Activated CD8-positive, alpha-beta memory T cell treated with anti-CD3 and anti-CD28 coated beads, Interleukin-2, amount 10 ng/mL, durations not matched to agents 7 days and 5 days (primary cell): ENCODE results near the gene PXMP4. TPM values are rescaled to one million over a fixed set of nuclear protein-coding genes. Genes with fewer than 3 reads are reported as not detected.

ENCODE experiments used
- ATAC-seq: fragments of 150-1000 bp; cut with Tn5 transposase; one replicate; pipeline ENCODE4 v1.10.0; 2021; ENCODE audit warnings: moderate library complexity
- CTCF ChIA-PET: fragments of 350-600 bp; sonication (Branson Sonifier 250); formaldehyde crosslinking; loops from one replicate; lab custom pipeline; 2021; ENCODE audit warnings: antibody characterized with exemption; lab: Charles Lee
- DNase-seq: peaks from one replicate; pipeline ENCODE4 v3.0.0-alpha.2; 2020
- H3K27ac Mint-ChIP-seq: one replicate; pipeline ENCODE4 v1.8.0; 2021; ENCODE audit warnings: mild to moderate bottlenecking, mixed read lengths
- H3K27me3 Mint-ChIP-seq: one replicate; pipeline ENCODE4 v1.8.0; 2021; ENCODE audit warnings: mixed read lengths
- H3K36me3 Mint-ChIP-seq: one replicate; pipeline ENCODE4 v1.8.0; 2021; ENCODE audit warnings: mild to moderate bottlenecking, mixed read lengths
- H3K4me1 Mint-ChIP-seq: one replicate; pipeline ENCODE4 v1.8.0; 2021; ENCODE audit warnings: mixed read lengths
- H3K4me3 Mint-ChIP-seq: one replicate; pipeline ENCODE4 v1.8.0; 2021; ENCODE audit warnings: mild to moderate bottlenecking, moderate library complexity, mixed read lengths
- H3K9me3 Mint-ChIP-seq: one replicate; pipeline ENCODE4 v1.8.0; 2022; ENCODE audit warnings: low read depth, mixed read lengths
- total RNA-seq, 2 experiments: library from RNA; stranded (reverse); gene quantifications; one replicate each; pipeline ENCODE4 v1.2.3, GENCODE V29; 2021

PXMP4 gene
- total RNA-seq, 2 experiments from 2014 or later: 11.9 to 15.6 TPM

DNA sequence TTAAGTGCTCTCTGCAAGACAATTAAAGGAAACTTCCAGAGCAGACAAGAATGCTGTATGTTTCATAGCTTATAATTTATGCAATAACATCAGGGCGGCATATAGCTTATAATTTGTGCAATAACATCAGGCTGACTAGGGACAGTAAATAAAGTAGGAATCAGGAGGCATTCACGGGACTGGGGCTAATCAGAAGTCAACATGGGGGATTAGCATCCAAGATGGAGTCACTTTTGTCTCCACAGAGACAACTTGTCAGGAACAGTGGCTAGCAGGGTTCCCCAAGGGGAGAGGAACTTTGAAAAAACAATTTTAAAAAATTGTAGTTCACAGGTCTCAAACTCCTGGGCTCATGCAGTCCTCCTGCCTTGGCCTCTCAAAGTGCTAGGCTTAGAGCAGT, 8.4 kb upstream of the PXMP4 start:
- Mint-ChIP-seq H3K27ac (no peak overlapping the region), H3K27me3 (no peaks in the 10 kb centered on the region), H3K36me3 (no peaks in the 10 kb centered on the region), H3K4me3 (no peak overlapping the region), H3K9me3 (no peaks in the 10 kb centered on the region), H3K4me1 (peaks cover 17% of the 10 kb centered on the region)
- DNase-seq (no peak), ATAC-seq (no peak)
- CTCF ChIA-PET: no interaction called here

DNA sequence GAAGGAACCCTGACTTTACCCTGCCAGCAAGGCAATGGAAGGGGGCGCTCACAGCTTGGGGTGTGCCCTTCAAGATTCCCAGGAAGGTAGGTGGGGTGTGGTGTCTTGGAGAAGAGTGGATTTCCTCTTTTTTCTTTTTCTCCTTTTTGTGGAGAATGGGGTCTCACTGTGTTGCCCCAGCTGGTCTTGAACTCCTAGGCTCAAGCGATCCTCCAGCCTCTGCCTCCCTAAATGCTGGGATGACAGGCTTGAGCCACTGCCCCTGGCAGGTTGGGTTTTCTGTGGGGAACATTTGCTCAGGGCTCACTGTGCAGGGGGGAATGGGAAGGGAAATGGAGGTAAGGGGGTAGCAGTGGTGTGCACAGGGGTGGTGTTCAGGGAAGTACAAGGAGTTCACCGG, 7.7 kb upstream of the PXMP4 start:
- CTCF ChIA-PET: no interaction called here
- no peak for ATAC-seq
- H3K4me1 Mint-ChIP-seq: peaks cover 13% of the 10 kb centered on the region
- H3K4me3 Mint-ChIP-seq: no peak overlapping the region
- no peak for DNase-seq
- no peaks in the 10 kb centered on the region for H3K36me3 Mint-ChIP-seq
- H3K27ac Mint-ChIP-seq: no peak overlapping the region
- no peaks in the 10 kb centered on the region for H3K27me3 Mint-ChIP-seq
- H3K9me3 Mint-ChIP-seq: no peaks in the 10 kb centered on the region

DNA sequence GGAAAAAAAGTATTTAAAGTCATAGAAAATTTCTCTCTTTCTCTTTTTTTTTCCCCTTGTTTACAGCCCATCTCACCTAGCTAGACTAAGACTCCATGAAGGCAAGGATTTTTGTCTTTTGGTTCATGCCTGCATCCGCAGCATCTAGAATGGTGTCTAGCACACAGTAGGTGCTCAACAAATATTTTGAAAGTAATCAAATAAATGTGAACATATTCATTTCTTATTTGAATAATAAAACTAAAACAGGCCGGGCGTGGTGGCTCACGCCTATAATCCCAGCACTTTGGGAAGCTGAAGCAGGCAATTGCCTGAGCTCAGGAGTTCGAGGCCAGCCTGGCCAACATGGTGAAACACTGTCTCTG, 7.0 kb upstream of the PXMP4 start:
- CTCF ChIA-PET: interaction anchor here (0.7 kb wide), 1 partner anchor 59 kb away, joined by 3 read pairs; no protein-coding TSS in a partner anchor
- H3K27me3 Mint-ChIP-seq: no peaks in the 10 kb centered on the region
- DNase-seq (no peak), ATAC-seq (no peak)
- H3K9me3 Mint-ChIP-seq: no peaks in the 10 kb centered on the region
- no peak overlapping the region for H3K4me3 Mint-ChIP-seq
- no peaks in the 10 kb centered on the region for H3K36me3 Mint-ChIP-seq
- H3K27ac Mint-ChIP-seq: no peak overlapping the region
- H3K4me1 Mint-ChIP-seq: peaks cover 9% of the 10 kb centered on the region

DNA sequence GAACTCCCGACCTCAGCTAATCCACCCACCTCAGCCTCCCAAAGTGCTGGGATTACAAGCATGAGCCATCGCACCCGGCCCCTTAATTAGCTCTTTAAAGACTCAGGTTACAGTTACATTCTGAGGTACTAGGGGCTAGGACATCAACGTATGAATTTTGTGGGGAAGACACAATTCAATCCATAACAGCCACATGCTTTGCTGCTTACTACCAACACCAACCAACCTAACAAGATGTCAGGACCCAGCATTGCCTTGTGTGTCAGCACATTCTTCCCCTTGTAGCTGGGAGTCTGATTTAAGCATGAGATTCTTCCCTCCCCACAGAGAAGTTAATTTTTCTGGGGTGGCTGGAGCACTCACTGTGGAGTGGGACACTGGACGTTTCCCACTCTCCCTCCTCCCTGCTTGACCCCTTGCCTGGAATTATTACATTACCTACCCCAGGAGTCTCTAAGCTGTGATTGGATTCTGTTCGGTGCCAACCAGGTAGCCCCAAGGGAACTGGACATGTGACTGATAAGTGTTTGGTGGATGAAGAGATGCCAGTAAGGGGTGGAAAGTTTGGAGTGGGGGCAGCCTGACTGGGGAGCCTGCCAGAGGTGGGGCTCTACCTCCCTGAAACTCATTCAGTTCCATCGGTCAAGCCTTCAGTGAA, 5.6 kb upstream of the PXMP4 start:
- CTCF ChIA-PET: interaction anchor here (0.5 kb wide), 1 partner anchor 10 kb away, joined by 3 read pairs; no protein-coding TSS in a partner anchor
- no peaks in the 10 kb centered on the region for H3K27me3 Mint-ChIP-seq
- peaks cover 3% of the 10 kb centered on the region for H3K4me1 Mint-ChIP-seq
- H3K4me3 Mint-ChIP-seq: no peak overlapping the region
- H3K9me3 Mint-ChIP-seq: no peaks in the 10 kb centered on the region
- DNase-seq: no peak
- no peaks in the 10 kb centered on the region for H3K36me3 Mint-ChIP-seq
- no peak for ATAC-seq
- no peak overlapping the region for H3K27ac Mint-ChIP-seq

DNA sequence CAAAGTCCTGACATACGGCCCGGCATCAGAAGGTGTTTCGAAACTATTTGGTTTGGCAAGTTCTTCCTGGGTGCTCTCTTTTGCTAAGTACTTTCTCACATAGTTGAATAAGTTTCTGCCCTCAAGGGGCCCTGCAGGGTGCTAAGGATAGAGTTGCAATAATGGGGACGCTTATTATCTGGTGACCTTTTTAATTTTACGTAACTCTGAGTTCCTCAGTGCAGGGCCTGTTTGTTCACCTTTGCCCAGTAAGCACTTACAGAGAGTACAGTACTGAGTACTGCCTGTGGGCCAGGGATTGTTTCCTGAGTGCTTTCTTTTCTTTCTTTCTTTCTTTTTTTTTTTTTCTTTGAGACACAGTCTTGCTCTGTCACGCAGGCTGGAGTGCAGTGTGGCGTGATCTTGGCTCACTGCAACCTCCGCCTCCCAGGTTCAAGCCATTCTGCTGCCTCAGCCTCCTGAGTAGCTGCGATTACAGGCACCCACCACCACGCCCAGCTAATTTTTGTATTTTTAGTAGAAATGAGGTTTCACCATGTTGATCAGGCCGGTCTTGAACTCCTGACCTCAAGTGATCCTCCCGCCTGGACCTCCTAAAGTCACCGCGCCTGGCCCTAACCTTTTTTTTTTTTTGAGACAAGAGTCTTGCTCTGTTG, 4.5 kb upstream of the PXMP4 start:
- Mint-ChIP-seq H3K9me3 (no peaks in the 10 kb centered on the region), H3K4me1 (peaks cover 9% of the 10 kb centered on the region), H3K36me3 (peaks cover 2% of the 10 kb centered on the region), H3K27ac (no peak overlapping the region), H3K27me3 (no peaks in the 10 kb centered on the region), H3K4me3 (no peak overlapping the region)
- CTCF ChIA-PET: interaction anchor here (0.6 kb wide), 1 partner anchor 39 kb away, joined by 3 read pairs; no protein-coding TSS in a partner anchor
- ATAC-seq: no peak
- DNase-seq: no peak

DNA sequence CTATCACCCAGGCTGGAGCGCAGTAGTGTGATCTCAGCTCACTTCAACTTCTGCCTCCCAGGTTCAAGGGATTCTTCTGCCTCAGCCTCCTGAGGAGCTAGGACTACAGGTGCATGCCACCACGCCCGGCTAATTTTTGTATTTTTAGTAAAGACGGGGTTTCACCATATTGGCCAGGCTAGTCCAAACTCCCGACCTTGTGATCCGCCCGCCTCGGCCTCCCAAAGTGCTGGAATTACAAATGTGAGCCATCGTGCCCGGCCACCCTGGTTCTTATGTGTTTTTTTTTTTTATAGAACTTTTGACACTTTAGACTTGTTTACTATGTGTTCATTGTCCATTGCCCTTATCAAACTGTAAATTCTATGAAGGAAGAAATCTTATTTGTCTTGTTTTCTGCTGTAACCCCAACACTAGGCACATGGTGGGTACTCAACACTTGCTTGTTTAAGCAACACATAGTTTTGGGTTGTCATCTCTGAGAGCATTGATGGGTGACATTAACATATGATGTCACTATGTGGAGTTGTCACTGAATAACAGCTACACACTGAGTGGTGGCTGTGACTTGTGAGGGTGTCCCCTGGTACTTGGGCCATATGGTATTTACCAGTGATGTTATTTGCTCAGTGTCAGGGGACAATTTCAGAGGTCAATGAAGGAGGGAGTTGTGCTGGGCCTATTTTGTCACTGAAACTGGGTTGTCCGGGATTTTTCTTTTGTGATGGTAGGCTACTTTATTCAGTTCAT, 1.5 kb upstream of the PXMP4 start:
- Mint-ChIP-seq H3K4me3 (no peak overlapping the region), H3K27me3 (no peaks in the 10 kb centered on the region), H3K4me1 (peaks cover 26% of the 10 kb centered on the region), H3K36me3 (peaks cover 2% of the 10 kb centered on the region), H3K9me3 (no peaks in the 10 kb centered on the region), H3K27ac (no peak overlapping the region)
- no peak for DNase-seq
- CTCF ChIA-PET: interaction anchor here (3.3 kb wide), 1 partner anchor 54 kb away, joined by 15 read pairs; no protein-coding TSS in a partner anchor
- no peak for ATAC-seq

DNA sequence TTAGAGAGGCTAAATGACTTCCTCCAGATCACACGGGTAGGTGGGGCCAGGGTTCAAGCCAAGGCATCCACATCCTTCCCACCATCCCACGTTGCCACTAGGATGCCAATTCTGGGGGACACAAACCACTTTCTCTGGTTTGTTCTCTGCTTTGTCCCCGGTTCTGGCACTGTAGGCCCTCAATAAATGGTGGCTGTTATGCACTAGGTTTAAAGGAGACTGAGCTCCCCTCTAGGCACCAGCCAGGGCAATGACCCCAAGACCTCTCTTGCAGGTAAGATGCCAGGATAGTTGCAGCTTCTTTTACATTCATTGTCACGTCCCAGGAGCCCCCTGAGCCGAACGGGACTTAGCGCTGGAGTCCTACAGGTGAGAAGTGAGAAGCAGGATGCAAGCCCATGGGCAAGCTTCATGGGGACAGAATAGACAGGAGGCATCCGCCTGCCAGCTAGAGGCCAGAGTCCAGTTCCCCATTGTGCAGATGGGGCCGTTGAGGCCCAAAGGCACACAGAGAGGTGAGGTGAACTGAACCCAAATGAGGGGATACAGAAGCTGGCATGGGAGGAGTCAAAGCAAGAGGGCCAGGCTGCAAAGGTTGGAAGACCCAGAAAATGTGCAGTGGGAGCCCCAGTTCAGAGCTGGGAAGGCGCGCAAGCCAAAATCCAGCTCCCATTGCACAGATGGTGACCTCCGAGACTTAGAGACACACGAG, 677 bp downstream of the PXMP4 start:
- Mint-ChIP-seq H3K4me3 (peak overlapping the region; percentile 86), H3K4me1 (peaks cover 26% of the 10 kb centered on the region)
- no peak for DNase-seq

DNA sequence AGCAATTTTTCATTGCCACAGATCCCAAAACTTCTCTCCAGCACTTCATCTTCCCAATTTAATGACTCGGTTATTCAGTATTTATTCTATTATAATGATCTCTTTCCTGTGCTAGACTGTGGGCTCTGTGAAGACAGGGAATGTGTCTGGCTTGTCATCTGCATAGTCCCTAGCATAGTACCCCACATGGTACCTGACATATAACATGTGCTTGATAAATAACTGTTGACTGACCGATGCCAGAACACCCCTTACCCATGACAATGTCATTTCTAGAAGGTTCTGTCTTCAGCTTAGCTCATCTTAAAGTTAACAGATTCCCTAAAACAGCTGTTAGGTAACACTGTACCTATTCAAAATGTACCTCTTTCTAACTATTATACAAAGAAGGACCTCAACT, 3.6 kb downstream of the PXMP4 start:
- Mint-ChIP-seq H3K27me3 (no peaks in the 10 kb centered on the region), H3K36me3 (peaks cover 15% of the 10 kb centered on the region)
- ATAC-seq: no peak

More for the DNA sequence above, 677 bp downstream of the PXMP4 start:
- CTCF ChIA-PET: interaction anchor here (0.5 to 3.3 kb wide), 10 partner anchors 13 to 262 kb away, joined by 3 to 15 read pairs (median 4); partner anchors contain the start of genes CBFA2T2 and E2F1
- H3K27ac Mint-ChIP-seq: peak overlapping the region; percentile 81
- peaks cover 3% of the 10 kb centered on the region for H3K36me3 Mint-ChIP-seq
- H3K9me3 Mint-ChIP-seq: no peaks in the 10 kb centered on the region
- H3K27me3 Mint-ChIP-seq: no peaks in the 10 kb centered on the region
- ATAC-seq: no peak

DNA sequence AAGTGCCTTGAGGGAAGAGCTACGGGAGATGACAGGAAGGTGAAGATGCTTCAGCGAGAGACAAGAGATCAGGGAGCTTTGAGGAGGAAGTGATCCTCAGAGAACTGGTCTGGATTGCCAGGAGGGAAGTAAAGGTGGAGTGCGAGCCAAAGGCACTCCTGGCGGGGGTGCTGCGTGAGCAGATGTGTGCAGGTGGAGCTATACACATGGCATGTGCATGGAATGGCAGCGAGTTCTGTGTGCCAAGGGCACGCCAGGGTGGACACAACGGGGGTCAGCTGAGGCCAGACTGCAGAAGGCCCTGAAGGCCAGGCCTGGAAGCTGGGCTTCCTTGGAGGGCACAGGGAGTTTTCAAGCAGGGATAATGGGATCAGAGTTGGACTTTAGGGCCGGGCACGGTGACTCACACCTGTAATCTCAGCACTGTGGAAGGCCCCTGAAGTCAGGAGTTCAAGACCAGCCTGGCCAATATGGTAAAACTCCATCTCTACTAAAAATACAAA, 6.2 kb downstream of the PXMP4 start:
- no peak for DNase-seq
- H3K36me3 Mint-ChIP-seq: peaks cover 21% of the 10 kb centered on the region
- peaks cover 20% of the 10 kb centered on the region for H3K4me1 Mint-ChIP-seq
- no peak overlapping the region for H3K4me3 Mint-ChIP-seq
- ATAC-seq: no peak
- H3K9me3 Mint-ChIP-seq: no peaks in the 10 kb centered on the region
- no peak overlapping the region for H3K27ac Mint-ChIP-seq
- no peaks in the 10 kb centered on the region for H3K27me3 Mint-ChIP-seq
- CTCF ChIA-PET: no interaction called here

More for the DNA sequence above, 3.6 kb downstream of the PXMP4 start:
- Mint-ChIP-seq H3K4me1 (peaks cover 26% of the 10 kb centered on the region), H3K4me3 (no peak overlapping the region), H3K9me3 (no peaks in the 10 kb centered on the region), H3K27ac (no peak overlapping the region)
- DNase-seq: no peak
- CTCF ChIA-PET: no interaction called here

DNA sequence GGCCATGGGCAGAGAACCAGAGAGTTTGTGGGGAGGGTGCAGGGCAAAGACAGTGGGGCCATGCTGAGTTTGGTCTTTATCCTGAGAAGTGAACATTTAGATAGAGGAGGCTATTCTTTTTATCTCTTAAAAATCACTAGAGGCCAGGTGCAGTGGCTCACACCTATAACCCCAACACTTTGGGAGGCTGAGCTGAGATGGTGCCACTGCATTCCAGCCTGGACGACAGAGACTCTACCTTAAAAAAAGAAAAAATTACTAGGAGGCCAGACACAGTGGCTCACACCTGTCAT, 8.7 kb downstream of the PXMP4 start:
- H3K4me3 Mint-ChIP-seq: no peak overlapping the region
- H3K9me3 Mint-ChIP-seq: no peaks in the 10 kb centered on the region
- peak overlapping the region; percentile 33 for H3K27ac Mint-ChIP-seq
- peaks cover 27% of the 10 kb centered on the region for H3K36me3 Mint-ChIP-seq
- DNase-seq (no peak), ATAC-seq (no peak)
- H3K4me1 Mint-ChIP-seq: peaks cover 10% of the 10 kb centered on the region
- H3K27me3 Mint-ChIP-seq: no peaks in the 10 kb centered on the region
- CTCF ChIA-PET: no interaction called here

DNA sequence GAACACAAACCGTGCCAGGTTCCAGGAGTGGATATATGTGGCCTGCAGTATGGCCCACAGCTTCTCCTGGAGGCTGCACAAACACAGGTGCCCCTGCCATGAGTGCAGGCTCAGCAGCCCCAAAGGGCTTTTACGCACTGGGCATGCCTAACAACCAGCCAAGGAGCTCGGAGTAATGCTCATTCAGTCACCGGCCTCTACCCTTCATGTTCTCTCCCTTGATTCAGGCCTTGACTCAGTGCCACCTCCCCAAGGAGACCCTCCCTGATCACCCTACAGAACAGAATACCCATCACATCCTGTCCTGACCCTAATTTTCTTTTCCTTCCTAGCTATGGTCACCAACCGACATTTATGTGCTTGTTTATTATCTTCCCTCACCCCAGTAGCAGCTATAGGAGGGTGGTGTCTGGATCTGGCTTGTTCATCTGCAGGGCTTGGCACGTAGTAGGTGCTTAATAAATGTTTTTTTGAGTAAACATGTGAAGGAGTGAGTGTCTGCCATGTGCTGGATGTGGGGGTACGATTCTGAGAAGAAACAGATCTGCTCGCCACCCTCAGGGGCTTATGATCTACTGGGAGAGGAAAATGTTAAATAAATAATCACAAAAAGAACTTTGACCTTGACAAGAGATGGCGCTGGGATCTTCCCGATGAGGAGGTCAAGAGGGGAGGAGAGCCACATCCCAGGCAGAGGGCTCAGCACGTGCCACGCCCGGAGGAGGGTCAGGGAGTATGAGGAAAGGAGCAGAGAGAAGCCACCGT, 9.2 kb downstream of the PXMP4 start:
- peak overlapping the region; percentile 33 for H3K27ac Mint-ChIP-seq
- H3K4me1 Mint-ChIP-seq: peaks cover 10% of the 10 kb centered on the region
- peaks cover 26% of the 10 kb centered on the region for H3K36me3 Mint-ChIP-seq
- H3K27me3 Mint-ChIP-seq: no peaks in the 10 kb centered on the region
- CTCF ChIA-PET: no interaction called here
- H3K4me3 Mint-ChIP-seq: no peak overlapping the region
- H3K9me3 Mint-ChIP-seq: no peaks in the 10 kb centered on the region
- no peak for DNase-seq
- ATAC-seq: no peak

DNA sequence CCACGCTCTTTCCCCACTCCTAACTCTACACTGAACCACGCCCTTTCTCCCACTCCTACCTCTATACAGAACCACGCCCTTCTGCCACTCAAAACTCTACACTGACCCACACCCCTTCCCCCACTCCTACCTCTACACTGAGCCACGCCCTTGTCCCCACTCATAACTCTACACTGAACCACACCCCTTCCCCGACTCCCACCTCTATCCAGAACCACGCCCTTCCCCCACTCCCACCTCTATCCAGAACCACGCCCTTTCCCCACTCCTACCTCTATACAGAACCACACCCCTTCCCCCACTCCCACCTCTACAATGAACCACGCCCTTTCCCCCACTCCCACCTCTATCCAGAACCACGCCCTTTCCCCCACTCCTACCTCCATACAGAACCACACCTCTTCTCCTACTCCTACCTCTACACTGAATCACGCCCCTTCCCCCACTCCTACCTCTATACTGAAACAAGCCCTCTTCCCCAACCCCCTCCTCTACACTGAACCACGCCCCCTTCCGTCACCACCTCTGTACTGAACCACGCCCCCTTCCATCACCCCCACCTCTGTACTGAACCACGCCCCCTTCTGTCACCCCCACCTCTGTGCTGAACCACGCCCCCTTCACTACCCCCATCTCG, 10.1 kb downstream of the PXMP4 start:
- CTCF ChIA-PET: no interaction called here
- Mint-ChIP-seq H3K9me3 (no peaks in the 10 kb centered on the region), H3K4me3 (no peak overlapping the region), H3K27me3 (no peaks in the 10 kb centered on the region), H3K27ac (peak overlapping the region; percentile 36), H3K4me1 (peaks cover 10% of the 10 kb centered on the region), H3K36me3 (peaks cover 26% of the 10 kb centered on the region)
- ATAC-seq: peak; percentile 36
- no peak for DNase-seq
